ENCODE data around the gene CTNNA2. TPM values are rescaled to one million over a fixed set of nuclear protein-coding genes. Genes with fewer than 3 reads are reported as not detected.

The CTNNA2 gene
- total RNA-seq, 2 donors from 2014 or later, result not detected

GRCh38 chr2:79721061-79721460 is 208.2 kb downstream of the CTNNA2 start:
- Histone ChIP-seq H3K27ac (no peak overlapping the region), H3K36me3 (no peaks in the 10 kb centered on the region), H3K4me3 (no peak overlapping the region), H3K27me3 (no peaks in the 10 kb centered on the region), H3K4me1 (no peaks in the 10 kb centered on the region), H3K9me3 (no peaks in the 10 kb centered on the region)
- TF ChIP-seq CTCF (IDR thresholded peaks at IDR 0.05), result no peak
- no peak for DNase-seq (ENCODE audit: low spot score)

DNA sequence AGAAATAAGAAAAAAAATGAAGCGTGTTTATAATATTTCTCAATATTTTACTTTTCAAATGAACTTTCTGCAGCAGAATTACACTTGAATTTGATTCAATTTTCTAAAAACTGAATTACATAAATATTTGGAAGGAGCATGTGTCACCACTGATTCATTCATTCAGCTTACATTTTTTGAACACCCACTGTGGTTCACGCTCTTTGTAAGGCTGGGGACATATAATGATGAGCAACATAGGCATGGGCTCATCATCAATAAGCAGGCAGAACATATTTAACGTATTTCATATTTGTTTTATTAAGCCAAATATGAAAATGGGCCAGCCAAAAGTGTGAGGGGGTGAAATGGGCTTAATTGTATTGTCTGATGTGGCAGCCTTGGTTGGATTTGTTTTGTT is 209.1 kb downstream of the CTNNA2 start:
- no peak for DNase-seq (ENCODE audit: low spot score)
- no peak for TF ChIP-seq CTCF (IDR thresholded peaks at IDR 0.05)
- Histone ChIP-seq H3K27ac (no peak overlapping the region), H3K27me3 (no peaks in the 10 kb centered on the region), H3K4me3 (no peak overlapping the region), H3K36me3 (no peaks in the 10 kb centered on the region), H3K9me3 (no peaks in the 10 kb centered on the region), H3K4me1 (no peaks in the 10 kb centered on the region)

- TF ChIP-seq CTCF (IDR thresholded peaks at IDR 0.05), result no peak
- Histone ChIP-seq H3K36me3 (no peaks in the 10 kb centered on the region), H3K27ac (no peak overlapping the region), H3K27me3 (no peaks in the 10 kb centered on the region), H3K9me3 (no peaks in the 10 kb centered on the region), H3K4me1 (no peaks in the 10 kb centered on the region), H3K4me3 (no peak overlapping the region)
- DNase-seq (ENCODE audit: low spot score), result no peak
These were observed 211.0 kb downstream of the CTNNA2 start for GRCh38 chr2:79723830-79724229.

GRCh38 chr2:79729532-79729931 is 216.7 kb downstream of the CTNNA2 start:
- no peak overlapping the region for H3K4me3 ChIP-seq
- H3K9me3 ChIP-seq, result no peaks in the 10 kb centered on the region
- no peak for DNase-seq (ENCODE audit: low spot score)

GRCh38 chr2:79734518-79734917 is 221.7 kb downstream of the CTNNA2 start:
- no peaks in the 10 kb centered on the region for H3K4me1 ChIP-seq
- H3K9me3 ChIP-seq, result no peaks in the 10 kb centered on the region
- H3K27ac ChIP-seq, result no peak overlapping the region
- no peaks in the 10 kb centered on the region for H3K36me3 ChIP-seq
- no peak overlapping the region for H3K4me3 ChIP-seq
- no peak for DNase-seq (ENCODE audit: low spot score)
- no peaks in the 10 kb centered on the region for H3K27me3 ChIP-seq
- no peak for TF ChIP-seq CTCF (IDR thresholded peaks at IDR 0.05)

More at GRCh38 chr2:79729532-79729931, 216.7 kb downstream of the CTNNA2 start:
- no peaks in the 10 kb centered on the region for H3K27me3 ChIP-seq
- H3K4me1 ChIP-seq, result no peaks in the 10 kb centered on the region
- no peaks in the 10 kb centered on the region for H3K36me3 ChIP-seq
- no peak for TF ChIP-seq CTCF (IDR thresholded peaks at IDR 0.05)
- no peak overlapping the region for H3K27ac ChIP-seq

DNA sequence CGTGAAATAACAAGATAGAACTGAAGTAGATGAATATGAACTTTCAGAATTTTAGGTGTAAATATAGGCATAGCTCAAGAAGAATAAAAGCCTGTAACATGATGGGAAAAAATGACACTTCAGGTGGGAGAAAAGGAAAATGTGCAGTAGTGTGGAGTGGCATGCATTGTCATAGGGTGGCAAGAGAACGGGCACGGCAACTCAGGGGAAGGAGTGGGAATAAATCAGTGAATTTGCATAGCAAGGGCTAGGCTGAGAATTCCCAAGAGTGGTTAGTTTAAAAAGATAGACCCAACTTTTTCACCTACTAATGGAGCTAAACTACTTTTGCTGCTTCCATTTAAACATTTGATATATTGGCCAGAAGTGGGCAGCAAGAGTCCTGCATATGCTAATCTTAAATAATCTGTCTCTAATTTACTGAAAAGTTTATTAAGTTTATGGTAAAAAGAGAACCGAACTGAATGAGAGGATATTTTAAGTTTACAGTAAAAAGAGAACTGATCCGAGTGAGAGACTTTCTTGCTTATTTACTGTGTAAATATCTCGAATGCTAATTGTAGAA is 228.1 kb downstream of the CTNNA2 start:
- Histone ChIP-seq H3K4me1 (no peaks in the 10 kb centered on the region), H3K36me3 (no peaks in the 10 kb centered on the region), H3K27ac (no peak overlapping the region), H3K9me3 (no peaks in the 10 kb centered on the region), H3K4me3 (no peak overlapping the region), H3K27me3 (no peaks in the 10 kb centered on the region)
- no peak for DNase-seq (ENCODE audit: low spot score)
- TF ChIP-seq CTCF (IDR thresholded peaks at IDR 0.05), result no peak

Data from right atrium auricular region (tissue), 2 donors.